ENCODE measurements around the gene GNA15.
A peak's percentile ranks its signal among the peaks of the same experiment; 100 is the strongest.
"Not testable (repeated sequence)": the region's sequence is repeated elsewhere in the genome, so short reads cannot be mapped to it uniquely, and the experiment has no call there.

GNA15 gene

GRCh38 chr19:3135961-3136683, at the start of gene GNA15:
GNA15 (plus strand) TSS chr19:3136033; CDS start chr19:3136451, 418 bp downstream.
- DNase-seq, result peak; percentile 75

GRCh38 chr19:3087769-3088168, 48.1 kb upstream of the GNA15 start:
- no peak for DNase-seq

- not testable (repeated sequence) for DNase-seq
Measured at GRCh38 chr19:3089299-3089855, 46.5 kb upstream of the GNA15 start.

- DNase-seq, result peak; percentile 30
Measured at GRCh38 chr19:3094601-3095440, 41.0 kb upstream of the GNA15 start.

GRCh38 chr19:3095441-3096191, 40.2 kb upstream of the GNA15 start:
- DNase-seq, result peak; percentile 68

- no peak for DNase-seq
Measured at GRCh38 chr19:3096267-3096901, 39.4 kb upstream of the GNA15 start.

- no peak for DNase-seq
Measured at GRCh38 chr19:3096902-3097326, 38.9 kb upstream of the GNA15 start.

- no peak for DNase-seq
Measured at GRCh38 chr19:3097442-3097871, 38.4 kb upstream of the GNA15 start.

- DNase-seq, result no peak
Measured at GRCh38 chr19:3098141-3098514, 37.7 kb upstream of the GNA15 start.

- peak; percentile 32 for DNase-seq
Measured at GRCh38 chr19:3098515-3099346, 37.1 kb upstream of the GNA15 start.

- DNase-seq, result no peak
Measured at GRCh38 chr19:3099347-3100145, 36.3 kb upstream of the GNA15 start.

GRCh38 chr19:3100331-3100730, 35.5 kb upstream of the GNA15 start:
- no peak for DNase-seq

- DNase-seq, result no peak
Measured at GRCh38 chr19:3100747-3101730, 34.8 kb upstream of the GNA15 start.

GRCh38 chr19:3102239-3103140, 33.3 kb upstream of the GNA15 start:
- no peak for DNase-seq

- no peak for DNase-seq
Measured at GRCh38 chr19:3104708-3104983, 31.2 kb upstream of the GNA15 start.

- DNase-seq, result no peak
Measured at GRCh38 chr19:3105641-3106508, 30.0 kb upstream of the GNA15 start.

- no peak for DNase-seq
Measured at GRCh38 chr19:3106509-3107141, 29.2 kb upstream of the GNA15 start.

Data from CD4-positive, alpha-beta T cell treated with Interleukin-21 for 1 hour (primary cell).